Activated CD4-positive, alpha-beta memory T cell treated with anti-CD3 and anti-CD28 coated beads, Interleukin-2, amount 10 ng/mL, durations not matched to agents 7 days and 5 days (primary cell): ENCODE results near the gene APOL5. TPM values are rescaled to one million over a fixed set of nuclear protein-coding genes. Genes with fewer than 3 reads are reported as not detected.

Experiments used
- CTCF ChIA-PET: fragments of 350-600 bp; sonication (Branson Sonifier 250); formaldehyde crosslinking; loops from one replicate; lab custom pipeline; 2021; ENCODE audit warnings: antibody characterized with exemption, inconsistent platforms; lab: Charles Lee
- POLR2A ChIA-PET: fragments of 350-600 bp; sonication (Branson Sonifier 250); formaldehyde crosslinking; loops from one replicate; lab custom pipeline; 2021; ENCODE audit warnings: antibody characterized with exemption; lab: Charles Lee
- DNase-seq: peaks from one replicate; pipeline ENCODE4 v3.0.0-alpha.2; 2020
- H3K27ac Mint-ChIP-seq: one replicate; pipeline ENCODE4 v1.8.0; 2021; ENCODE audit warnings: mild to moderate bottlenecking, mixed read lengths
- H3K27me3 Mint-ChIP-seq: one replicate; pipeline ENCODE4 v1.8.0; 2021; ENCODE audit warnings: mixed read lengths
- H3K36me3 Mint-ChIP-seq: one replicate; pipeline ENCODE4 v1.8.0; 2021; ENCODE audit warnings: low read depth, mixed read lengths
- H3K4me1 Mint-ChIP-seq: one replicate; pipeline ENCODE4 v1.8.0; 2021; ENCODE audit warnings: mixed read lengths
- H3K4me3 Mint-ChIP-seq: one replicate; pipeline ENCODE4 v1.8.0; 2021; ENCODE audit warnings: mild to moderate bottlenecking, mixed read lengths
- H3K9me3 Mint-ChIP-seq: one replicate; pipeline ENCODE4 v1.8.0; 2021; ENCODE audit warnings: mixed read lengths
- total RNA-seq, 2 experiments: library from RNA; stranded (reverse); gene quantifications; one replicate each; pipeline ENCODE4 v1.2.3, GENCODE V29; 2021

Gene APOL5
- total RNA-seq, 2 experiments from 2014 or later = not detected

GRCh38 chr22:35756722-35757121 is 39.0 kb downstream of the APOL5 start:
- DNase-seq = no peak

GRCh38 chr22:35758394-35758793 is 40.7 kb downstream of the APOL5 start:
- no peaks in the 10 kb centered on the region for H3K9me3 Mint-ChIP-seq
- no peaks in the 10 kb centered on the region for H3K27me3 Mint-ChIP-seq
- DNase-seq = no peak
- ChIA-PET POLR2A (no interaction called here), CTCF (interaction anchor here (1.2 kb wide), 1 partner anchor 734 kb away, joined by 3 read pairs; no protein-coding TSS in a partner anchor)
- no peak overlapping the region for H3K27ac Mint-ChIP-seq
- H3K4me3 Mint-ChIP-seq = no peak overlapping the region
- peaks cover 7% of the 10 kb centered on the region for H3K4me1 Mint-ChIP-seq
- H3K36me3 Mint-ChIP-seq = no peaks in the 10 kb centered on the region

More at GRCh38 chr22:35756722-35757121, 39.0 kb downstream of the APOL5 start:
- POLR2A ChIA-PET = interaction anchor here (1.0 kb wide), 1 partner anchor 8 kb away, joined by 3 read pairs; no protein-coding TSS in a partner anchor
- CTCF ChIA-PET = interaction anchor here (1.2 kb wide), 1 partner anchor 130 kb away, joined by 4 read pairs; no protein-coding TSS in a partner anchor
- no peak overlapping the region for H3K4me3 Mint-ChIP-seq
- no peaks in the 10 kb centered on the region for H3K9me3 Mint-ChIP-seq
- H3K4me1 Mint-ChIP-seq = peaks cover 7% of the 10 kb centered on the region
- no peak overlapping the region for H3K27ac Mint-ChIP-seq
- no peaks in the 10 kb centered on the region for H3K36me3 Mint-ChIP-seq
- no peaks in the 10 kb centered on the region for H3K27me3 Mint-ChIP-seq

- Mint-ChIP-seq H3K4me1 (no peaks in the 10 kb centered on the region), H3K9me3 (no peaks in the 10 kb centered on the region), H3K36me3 (no peaks in the 10 kb centered on the region), H3K27me3 (peaks cover under 1% of the 10 kb centered on the region), H3K4me3 (no peak overlapping the region), H3K27ac (no peak overlapping the region)
- no peak for DNase-seq
- CTCF ChIA-PET = no interaction called here
- POLR2A ChIA-PET = no interaction called here
Measured at GRCh38 chr22:35761037-35761436, 43.4 kb downstream of the APOL5 start.

- no peaks in the 10 kb centered on the region for H3K4me1 Mint-ChIP-seq
- H3K36me3 Mint-ChIP-seq = no peaks in the 10 kb centered on the region
- H3K27me3 Mint-ChIP-seq = peaks cover 10% of the 10 kb centered on the region
- POLR2A ChIA-PET = no interaction called here
- CTCF ChIA-PET = interaction anchor here (0.5 kb wide), 1 partner anchor 1226 kb away, joined by 3 read pairs; no protein-coding TSS in a partner anchor
- no peak for DNase-seq
- H3K27ac Mint-ChIP-seq = no peak overlapping the region
- no peaks in the 10 kb centered on the region for H3K9me3 Mint-ChIP-seq
- H3K4me3 Mint-ChIP-seq = no peak overlapping the region
Measured at GRCh38 chr22:35766654-35767580, 49.2 kb downstream of the APOL5 start.

- DNase-seq = no peak
- H3K27me3 Mint-ChIP-seq = peaks cover 12% of the 10 kb centered on the region
- H3K4me3 Mint-ChIP-seq = no peak overlapping the region
- ChIA-PET CTCF (no interaction called here), POLR2A (no interaction called here)
- H3K4me1 Mint-ChIP-seq = no peaks in the 10 kb centered on the region
- H3K9me3 Mint-ChIP-seq = no peaks in the 10 kb centered on the region
- no peaks in the 10 kb centered on the region for H3K36me3 Mint-ChIP-seq
- H3K27ac Mint-ChIP-seq = no peak overlapping the region
Measured at GRCh38 chr22:35769974-35770373, 52.3 kb downstream of the APOL5 start.

GRCh38 chr22:35775339-35775738 is 57.7 kb downstream of the APOL5 start:
- ChIA-PET POLR2A (no interaction called here), CTCF (no interaction called here)
- Mint-ChIP-seq H3K27me3 (peaks cover 1% of the 10 kb centered on the region), H3K4me3 (no peak overlapping the region), H3K36me3 (no peaks in the 10 kb centered on the region), H3K9me3 (no peaks in the 10 kb centered on the region), H3K27ac (no peak overlapping the region), H3K4me1 (no peaks in the 10 kb centered on the region)
- no peak for DNase-seq

GRCh38 chr22:35777335-35777975 is 59.8 kb downstream of the APOL5 start:
- no peak for DNase-seq
- no peaks in the 10 kb centered on the region for H3K36me3 Mint-ChIP-seq
- peaks cover 1% of the 10 kb centered on the region for H3K27me3 Mint-ChIP-seq
- ChIA-PET POLR2A (no interaction called here), CTCF (no interaction called here)
- no peaks in the 10 kb centered on the region for H3K9me3 Mint-ChIP-seq
- H3K4me1 Mint-ChIP-seq = no peaks in the 10 kb centered on the region
- no peak overlapping the region for H3K4me3 Mint-ChIP-seq
- no peak overlapping the region for H3K27ac Mint-ChIP-seq

Other genes with a start within 250 kb of the APOL5 start
- not detected for gene RASD2, start 177.0 kb upstream of the APOL5 start, total RNA-seq
- not detected for gene MB, start 100.5 kb upstream of the APOL5 start, total RNA-seq
- 10 to 100 TPM; 72.4 to 75.6 TPM for gene APOL6, start 69.4 kb upstream of the APOL5 start, total RNA-seq